Measurements from ENCODE around the gene CMTM3. TPM values are rescaled to one million over a fixed set of nuclear protein-coding genes. Genes with fewer than 3 reads are reported as not detected.

The CMTM3 gene, protein sequence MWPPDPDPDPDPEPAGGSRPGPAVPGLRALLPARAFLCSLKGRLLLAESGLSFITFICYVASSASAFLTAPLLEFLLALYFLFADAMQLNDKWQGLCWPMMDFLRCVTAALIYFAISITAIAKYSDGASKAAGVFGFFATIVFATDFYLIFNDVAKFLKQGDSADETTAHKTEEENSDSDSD
- total RNA-seq, result 10 to 100 TPM; 15.6 to 26.2 TPM

DNA sequence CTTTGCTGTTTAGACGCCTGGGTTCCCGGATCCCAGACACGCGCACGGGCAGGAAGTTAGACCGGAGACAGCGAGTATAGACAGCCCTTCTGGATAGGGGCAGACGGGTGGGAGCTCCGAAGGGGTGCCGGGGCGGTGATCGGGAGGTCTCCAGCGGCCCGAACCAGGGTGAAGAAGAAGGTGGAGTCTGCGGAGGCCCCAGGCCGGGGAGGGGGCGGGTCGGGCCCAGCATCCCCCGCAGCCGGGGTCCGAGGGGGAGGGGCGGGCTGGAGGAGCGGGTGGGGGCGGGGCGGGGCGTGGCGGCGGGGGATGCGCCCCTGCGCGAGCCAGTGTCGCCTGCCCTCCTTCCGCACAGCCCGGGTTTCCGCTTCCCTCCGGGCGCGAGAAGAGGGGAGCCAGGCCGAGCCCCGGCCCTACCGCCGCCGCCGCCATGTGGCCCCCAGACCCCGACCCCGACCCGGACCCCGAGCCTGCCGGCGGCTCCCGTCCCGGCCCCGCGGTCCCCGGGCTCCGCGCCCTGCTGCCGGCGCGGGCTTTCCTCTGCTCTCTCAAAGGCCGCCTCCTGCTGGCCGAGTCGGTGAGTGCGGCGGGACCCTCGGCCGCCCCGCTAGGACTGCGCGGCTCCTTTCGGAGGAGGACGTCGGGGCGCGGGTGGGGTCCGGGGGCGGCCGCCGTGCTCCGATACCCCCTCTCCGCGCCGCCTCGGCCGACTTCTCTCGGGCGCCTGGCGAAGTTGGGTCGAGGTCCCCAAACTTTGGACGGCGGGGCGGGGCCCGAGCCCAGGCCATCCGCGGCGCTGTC is at the start of gene CMTM3:
Gene CMTM3 (plus strand): TSS at position 329 of the 801 bp plus-strand sequence. CDS start 102 bp downstream, at position 431.
- no peak for DNase-seq (ENCODE audit: low spot score)
- Histone ChIP-seq H3K4me1 (peaks cover 3 to 38% of the 10 kb centered on the region in 2 donors), H3K27me3 (no peaks in the 10 kb centered on the region)

DNA sequence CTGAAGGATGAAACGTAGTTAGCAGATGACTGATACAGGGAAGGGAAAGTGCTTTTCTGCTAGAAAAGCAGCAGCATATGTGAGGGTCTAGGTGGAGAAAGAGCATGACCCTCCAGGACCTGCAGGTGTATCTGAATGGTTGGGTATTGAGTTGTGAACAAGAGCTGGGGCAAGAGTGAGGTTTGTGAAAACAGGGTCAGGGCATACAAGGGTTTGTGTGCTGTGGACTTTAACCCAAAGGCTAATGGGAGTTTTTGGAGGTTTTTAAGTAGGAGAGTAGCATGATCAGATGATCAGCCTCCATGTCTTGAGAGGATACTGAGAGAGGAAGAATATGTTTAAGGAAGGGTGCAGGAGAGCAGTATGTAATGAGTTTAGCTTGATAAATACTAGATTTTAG is 44.4 kb upstream of the CMTM3 start:
- H3K27ac ChIP-seq, result no peak overlapping the region
- H3K9me3 ChIP-seq, result no peaks in the 10 kb centered on the region
- H3K27me3 ChIP-seq, result no peaks in the 10 kb centered on the region
- H3K36me3 ChIP-seq, result no peaks in the 10 kb centered on the region
- no peak for DNase-seq (ENCODE audit: low spot score)
- TF ChIP-seq, protein P1, sequence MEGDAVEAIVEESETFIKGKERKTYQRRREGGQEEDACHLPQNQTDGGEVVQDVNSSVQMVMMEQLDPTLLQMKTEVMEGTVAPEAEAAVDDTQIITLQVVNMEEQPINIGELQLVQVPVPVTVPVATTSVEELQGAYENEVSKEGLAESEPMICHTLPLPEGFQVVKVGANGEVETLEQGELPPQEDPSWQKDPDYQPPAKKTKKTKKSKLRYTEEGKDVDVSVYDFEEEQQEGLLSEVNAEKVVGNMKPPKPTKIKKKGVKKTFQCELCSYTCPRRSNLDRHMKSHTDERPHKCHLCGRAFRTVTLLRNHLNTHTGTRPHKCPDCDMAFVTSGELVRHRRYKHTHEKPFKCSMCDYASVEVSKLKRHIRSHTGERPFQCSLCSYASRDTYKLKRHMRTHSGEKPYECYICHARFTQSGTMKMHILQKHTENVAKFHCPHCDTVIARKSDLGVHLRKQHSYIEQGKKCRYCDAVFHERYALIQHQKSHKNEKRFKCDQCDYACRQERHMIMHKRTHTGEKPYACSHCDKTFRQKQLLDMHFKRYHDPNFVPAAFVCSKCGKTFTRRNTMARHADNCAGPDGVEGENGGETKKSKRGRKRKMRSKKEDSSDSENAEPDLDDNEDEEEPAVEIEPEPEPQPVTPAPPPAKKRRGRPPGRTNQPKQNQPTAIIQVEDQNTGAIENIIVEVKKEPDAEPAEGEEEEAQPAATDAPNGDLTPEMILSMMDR (IDR thresholded peaks at IDR 0.05), result no peak
- no peak overlapping the region for H3K4me3 ChIP-seq
- no peaks in the 10 kb centered on the region for H3K4me1 ChIP-seq

More for the DNA sequence above, at the start of gene CMTM3:
- Histone ChIP-seq H3K9me3 (no peaks in the 10 kb centered on the region), H3K36me3 (peaks cover 8% of the 10 kb centered on the region), H3K27ac (peak within 1 kb of the TSS; percentile 86 to 91), H3K4me3 (peak within 1 kb of the TSS; percentile 71 to 83)
- TF ChIP-seq, protein P1 (IDR thresholded peaks at IDR 0.05), result peak; percentile 92 to 93

DNA sequence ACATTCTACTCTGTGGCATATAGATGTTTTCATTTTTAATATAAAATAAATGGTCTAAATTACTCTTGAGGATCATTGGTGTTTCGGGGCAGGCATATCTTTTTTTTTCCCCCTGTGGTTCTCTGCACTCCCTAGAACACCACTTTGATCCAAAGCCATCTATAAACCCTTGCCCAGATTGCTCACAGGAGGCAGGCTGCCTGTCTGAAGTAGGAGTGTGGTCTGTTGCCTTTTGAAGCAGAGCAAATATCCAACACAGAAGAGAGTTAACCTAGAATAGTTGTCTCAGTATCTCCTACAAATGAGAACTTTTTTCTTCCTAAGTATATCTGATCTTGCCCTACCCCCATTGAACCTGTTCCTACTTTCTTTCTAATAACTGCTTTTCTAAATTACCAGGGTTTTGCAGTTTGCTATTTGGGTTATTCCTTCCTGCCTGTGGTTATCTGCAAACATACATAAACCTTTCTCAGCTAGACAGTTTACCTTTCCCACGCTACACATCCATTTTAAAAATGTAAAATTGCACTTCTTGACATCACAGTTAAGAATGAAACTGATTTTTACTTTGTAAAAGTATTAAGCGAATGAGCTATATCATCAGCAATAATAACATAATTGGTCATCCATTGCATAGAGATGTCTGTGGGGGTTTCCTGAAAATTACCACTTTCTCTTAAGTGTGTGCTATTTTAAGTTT is 43.0 kb upstream of the CMTM3 start:
- no peaks in the 10 kb centered on the region for H3K27me3 ChIP-seq
- TF ChIP-seq, protein P1 (IDR thresholded peaks at IDR 0.05), result no peak
- H3K27ac ChIP-seq, result no peak overlapping the region
- H3K9me3 ChIP-seq, result no peaks in the 10 kb centered on the region
- H3K4me3 ChIP-seq, result no peak overlapping the region
- H3K36me3 ChIP-seq, result peaks cover 6% of the 10 kb centered on the region
- DNase-seq (ENCODE audit: low spot score), result no peak
- H3K4me1 ChIP-seq, result no peaks in the 10 kb centered on the region

DNA sequence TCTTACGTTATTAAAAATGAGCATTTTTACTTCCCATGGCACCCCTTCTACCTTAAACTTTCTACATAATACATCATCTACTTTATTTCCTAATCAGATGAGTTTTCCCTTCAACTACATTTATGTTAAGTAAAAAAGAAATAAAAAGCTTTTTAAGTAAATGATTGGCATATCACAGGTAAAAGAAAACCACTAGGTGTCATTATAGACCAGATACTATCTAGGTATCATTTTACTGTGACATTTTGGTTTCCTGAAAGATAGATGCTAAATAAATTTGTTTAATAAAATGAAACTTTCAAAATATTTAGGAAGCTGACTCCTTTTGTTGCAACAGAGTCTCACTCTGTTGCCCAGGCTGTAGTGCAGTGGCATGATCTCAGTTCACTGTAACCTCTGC is 42.1 kb upstream of the CMTM3 start:
- Histone ChIP-seq H3K27ac (no peak overlapping the region), H3K36me3 (peaks cover 11% of the 10 kb centered on the region)
- TF ChIP-seq, protein P1 (IDR thresholded peaks at IDR 0.05), result peak in 1 of 2 donors; percentile 18

DNA sequence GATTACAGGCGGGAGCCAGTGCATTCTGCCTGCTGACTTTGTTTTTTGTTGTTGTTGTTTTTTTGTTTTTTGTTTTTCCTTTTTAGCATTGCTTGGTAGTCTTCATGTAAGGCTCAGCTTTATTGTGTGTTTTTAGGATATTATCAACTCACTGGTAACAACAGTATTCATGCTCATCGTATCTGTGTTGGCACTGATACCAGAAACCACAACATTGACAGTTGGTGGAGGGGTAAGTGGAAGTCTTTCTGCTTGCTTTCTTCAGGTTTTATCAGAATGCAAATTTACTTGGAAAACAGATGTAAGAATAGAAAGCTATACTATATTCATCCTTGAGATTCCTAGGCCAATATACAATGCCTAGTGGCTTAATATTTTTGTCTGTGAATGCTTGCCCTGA is 41.5 kb upstream of the CMTM3 start:
- H3K27ac ChIP-seq, result no peak overlapping the region
- TF ChIP-seq, protein P1 (IDR thresholded peaks at IDR 0.05), result no peak
- H3K9me3 ChIP-seq, result no peaks in the 10 kb centered on the region
- H3K27me3 ChIP-seq, result no peaks in the 10 kb centered on the region
- H3K4me3 ChIP-seq, result no peak overlapping the region
- no peaks in the 10 kb centered on the region for H3K4me1 ChIP-seq
- H3K36me3 ChIP-seq, result peaks cover 11% of the 10 kb centered on the region
- DNase-seq (ENCODE audit: low spot score), result no peak

More for the DNA sequence above, 42.1 kb upstream of the CMTM3 start:
- H3K4me1 ChIP-seq, result no peaks in the 10 kb centered on the region
- no peaks in the 10 kb centered on the region for H3K27me3 ChIP-seq
- H3K4me3 ChIP-seq, result no peak overlapping the region
- no peaks in the 10 kb centered on the region for H3K9me3 ChIP-seq
- DNase-seq (ENCODE audit: low spot score), result no peak

All from right atrium auricular region (tissue), 2 donors.